Superior temporal gyrus (tissue), 1 donor: Measurements from ENCODE around the gene AUTS2.
A peak's percentile ranks its signal among the peaks of the same experiment; 100 is the strongest.

ENCODE experiments used
- DNase-seq: peaks from one replicate; pipeline ENCODE4 v3.0.0-alpha.2; 2016; ENCODE audit errors: extremely low spot score

The AUTS2 gene

GRCh38 chr7:70031245-70031644 lies 433.0 kb downstream of the AUTS2 start:
- no peak for DNase-seq

GRCh38 chr7:70032649-70033048 lies 434.4 kb downstream of the AUTS2 start:
- no peak for DNase-seq

GRCh38 chr7:70033226-70033625 lies 435.0 kb downstream of the AUTS2 start:
- DNase-seq = no peak

GRCh38 chr7:70034999-70035398 lies 436.7 kb downstream of the AUTS2 start:
- DNase-seq = no peak

GRCh38 chr7:70035519-70035918 lies 437.2 kb downstream of the AUTS2 start:
- DNase-seq = no peak

GRCh38 chr7:70035955-70036354 lies 437.7 kb downstream of the AUTS2 start:
- no peak for DNase-seq

- DNase-seq = no peak
These were observed 438.4 kb downstream of the AUTS2 start for GRCh38 chr7:70036695-70037094.

- DNase-seq = no peak
These were observed 439.1 kb downstream of the AUTS2 start for GRCh38 chr7:70037171-70037933.

- no peak for DNase-seq
These were observed 441.8 kb downstream of the AUTS2 start for GRCh38 chr7:70040051-70040450.

GRCh38 chr7:70040970-70041766 lies 442.9 kb downstream of the AUTS2 start:
- peak; percentile 81 for DNase-seq

- peak; percentile 66 for DNase-seq
These were observed 444.3 kb downstream of the AUTS2 start for GRCh38 chr7:70042533-70042932.

GRCh38 chr7:70043015-70043538 lies 444.8 kb downstream of the AUTS2 start:
- DNase-seq = no peak

GRCh38 chr7:70044064-70044463 lies 445.8 kb downstream of the AUTS2 start:
- DNase-seq = no peak

- DNase-seq = no peak
These were observed 446.2 kb downstream of the AUTS2 start for GRCh38 chr7:70044525-70044924.

GRCh38 chr7:70044981-70045380 lies 446.7 kb downstream of the AUTS2 start:
- no peak for DNase-seq

GRCh38 chr7:70047384-70047783 lies 449.1 kb downstream of the AUTS2 start:
- no peak for DNase-seq

- no peak for DNase-seq
These were observed 449.7 kb downstream of the AUTS2 start for GRCh38 chr7:70047891-70048448.

- no peak for DNase-seq
These were observed 453.5 kb downstream of the AUTS2 start for GRCh38 chr7:70051726-70052125.

GRCh38 chr7:70052691-70053090 lies 454.4 kb downstream of the AUTS2 start:
- no peak for DNase-seq

- no peak for DNase-seq
These were observed 455.1 kb downstream of the AUTS2 start for GRCh38 chr7:70053421-70053820.

- no peak for DNase-seq
These were observed 455.7 kb downstream of the AUTS2 start for GRCh38 chr7:70053989-70054388.

- DNase-seq = no peak
These were observed 458.1 kb downstream of the AUTS2 start for GRCh38 chr7:70056363-70056762.
